ENCODE measurements around the gene GLB1L2. TPM values are rescaled to one million over a fixed set of nuclear protein-coding genes. Genes with fewer than 3 reads are reported as not detected.

Gene GLB1L2
- total and polyA plus RNA-seq, 7 donors, result 4.2 to 108 (median 30.8) TPM

- Histone ChIP-seq H3K27ac (no peak overlapping the region), H3K4me1 (no peaks in the 10 kb centered on the region), H3K36me3 (peaks cover 0 to 51% (median 0%) of the 10 kb centered on the region in 4 donors), H3K4me3 (no peak overlapping the region), H3K9me3 (no peaks in the 10 kb centered on the region), H3K27me3 (no peaks in the 10 kb centered on the region)
- intact Hi-C loops (cut with DNase I), result no loop called here
- 89 to 91% methylated on average over 10 of the region's 10 CpGs for WGBS, 2 donors
- TF ChIP-seq EP300 (IDR thresholded peaks at IDR 0.05) (no peak), POLR2A (IDR thresholded peaks at IDR 0.05) (no peak), POLR2AphosphoS5 (IDR thresholded peaks at IDR 0.05) (no peak)
- TF ChIP-seq, protein P1, sequence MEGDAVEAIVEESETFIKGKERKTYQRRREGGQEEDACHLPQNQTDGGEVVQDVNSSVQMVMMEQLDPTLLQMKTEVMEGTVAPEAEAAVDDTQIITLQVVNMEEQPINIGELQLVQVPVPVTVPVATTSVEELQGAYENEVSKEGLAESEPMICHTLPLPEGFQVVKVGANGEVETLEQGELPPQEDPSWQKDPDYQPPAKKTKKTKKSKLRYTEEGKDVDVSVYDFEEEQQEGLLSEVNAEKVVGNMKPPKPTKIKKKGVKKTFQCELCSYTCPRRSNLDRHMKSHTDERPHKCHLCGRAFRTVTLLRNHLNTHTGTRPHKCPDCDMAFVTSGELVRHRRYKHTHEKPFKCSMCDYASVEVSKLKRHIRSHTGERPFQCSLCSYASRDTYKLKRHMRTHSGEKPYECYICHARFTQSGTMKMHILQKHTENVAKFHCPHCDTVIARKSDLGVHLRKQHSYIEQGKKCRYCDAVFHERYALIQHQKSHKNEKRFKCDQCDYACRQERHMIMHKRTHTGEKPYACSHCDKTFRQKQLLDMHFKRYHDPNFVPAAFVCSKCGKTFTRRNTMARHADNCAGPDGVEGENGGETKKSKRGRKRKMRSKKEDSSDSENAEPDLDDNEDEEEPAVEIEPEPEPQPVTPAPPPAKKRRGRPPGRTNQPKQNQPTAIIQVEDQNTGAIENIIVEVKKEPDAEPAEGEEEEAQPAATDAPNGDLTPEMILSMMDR (IDR thresholded peaks at IDR 0.05), result no peak
- DNase-seq, result no peak
These were observed 15.7 kb downstream of the GLB1L2 start for GRCh38 chr11:134347441-134347840.

- no peak for TF ChIP-seq POLR2AphosphoS5 (IDR thresholded peaks at IDR 0.05)
- TF ChIP-seq EP300 (IDR thresholded peaks at IDR 0.05), result no peak
- TF ChIP-seq, protein P1 (IDR thresholded peaks at IDR 0.05), result no peak
- TF ChIP-seq POLR2A (IDR thresholded peaks at IDR 0.05), result no peak
- WGBS, 2 donors, result 68 to 73% methylated on average over 6 of the region's 6 CpGs
These were observed 17.5 kb downstream of the GLB1L2 start for GRCh38 chr11:134349109-134349801.

DNA sequence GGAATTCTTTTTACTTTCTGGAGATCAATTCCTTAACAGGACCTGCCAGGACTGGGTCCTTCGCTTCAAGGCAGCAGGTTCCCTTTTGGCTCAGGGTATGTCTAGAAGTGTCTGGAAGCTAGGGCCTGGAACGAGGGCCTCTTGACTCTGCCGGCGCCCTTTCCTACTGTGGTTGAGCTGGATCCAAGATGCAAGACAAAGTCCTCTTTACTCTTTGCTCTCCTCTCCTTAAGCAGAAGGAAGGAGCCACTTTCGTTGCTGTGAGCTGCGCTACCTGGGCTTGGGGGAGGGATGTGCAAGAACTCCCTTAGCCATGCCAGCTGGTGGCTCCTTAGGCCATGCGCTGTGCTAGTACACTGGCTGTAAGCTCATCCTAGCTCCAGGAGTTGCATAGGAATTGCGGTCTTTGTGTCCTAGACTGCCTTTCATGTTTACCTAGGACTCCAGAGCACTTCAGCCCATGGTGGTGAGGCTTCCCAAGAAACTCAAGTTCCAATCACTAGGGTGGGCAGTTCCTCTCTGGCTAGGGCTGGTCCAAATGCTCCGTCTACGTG lies 18.1 kb downstream of the GLB1L2 start:
- TF ChIP-seq POLR2AphosphoS5 (IDR thresholded peaks at IDR 0.05) (no peak), POLR2A (IDR thresholded peaks at IDR 0.05) (no peak), EP300 (IDR thresholded peaks at IDR 0.05) (no peak)
- TF ChIP-seq, protein P1 (IDR thresholded peaks at IDR 0.05), result no peak
- H3K4me3 ChIP-seq, result no peak overlapping the region
- 88 to 93% methylated on average over 10 of the region's 10 CpGs for WGBS, 2 donors
- H3K27me3 ChIP-seq, result no peaks in the 10 kb centered on the region
- intact Hi-C loops (cut with DNase I), result no loop called here
- no peak for DNase-seq
- peaks cover 0 to 8% (median 2%) of the 10 kb centered on the region in 4 donors for H3K4me1 ChIP-seq
- H3K36me3 ChIP-seq, result peaks cover 0 to 36% (median 0%) of the 10 kb centered on the region in 4 donors
- H3K9me3 ChIP-seq, result no peaks in the 10 kb centered on the region
- H3K27ac ChIP-seq, result no peak overlapping the region

More at GRCh38 chr11:134349109-134349801, 17.5 kb downstream of the GLB1L2 start:
- Histone ChIP-seq H3K27ac (no peak overlapping the region), H3K4me3 (no peak overlapping the region), H3K9me3 (no peaks in the 10 kb centered on the region), H3K4me1 (peaks cover 0 to 2% (median under 1%) of the 10 kb centered on the region in 4 donors), H3K27me3 (no peaks in the 10 kb centered on the region), H3K36me3 (peaks cover 0 to 37% (median 0%) of the 10 kb centered on the region in 4 donors)
- intact Hi-C loops (cut with DNase I), result no loop called here
- DNase-seq, result no peak

GRCh38 chr11:134350381-134350780 lies 18.6 kb downstream of the GLB1L2 start:
- Histone ChIP-seq H3K4me3 (no peak overlapping the region), H3K27me3 (no peaks in the 10 kb centered on the region), H3K27ac (no peak overlapping the region), H3K9me3 (no peaks in the 10 kb centered on the region), H3K36me3 (peaks cover 0 to 32% (median 0%) of the 10 kb centered on the region in 4 donors), H3K4me1 (peaks cover 0 to 13% (median 3%) of the 10 kb centered on the region in 4 donors)
- no peak for DNase-seq
- intact Hi-C loops (cut with DNase I), result no loop called here
- TF ChIP-seq POLR2AphosphoS5 (IDR thresholded peaks at IDR 0.05) (no peak), POLR2A (IDR thresholded peaks at IDR 0.05) (no peak), EP300 (IDR thresholded peaks at IDR 0.05) (no peak)
- TF ChIP-seq, protein P1 (IDR thresholded peaks at IDR 0.05), result no peak
- 94 to 95% methylated on average over 9 of the region's 9 CpGs for WGBS, 2 donors

All from sigmoid colon (tissue), 7 donors.